Cardiac muscle cell (in vitro differentiated cells and primary cell): ENCODE results near the gene CSRNP3. TPM values are rescaled to one million over a fixed set of nuclear protein-coding genes. Genes with fewer than 3 reads are reported as not detected.
"Not testable (repeated sequence)": the region's sequence is repeated elsewhere in the genome, so short reads cannot be mapped to it uniquely, and the experiment has no call there.

Source experiments
- DNase-seq, 2 donors: peaks; one replicate each; pipeline versions ENCODE4 v3.0.0 to v3.0.0-alpha.2; 2010 to 2017; ENCODE audit warnings: low read depth in 1 of 2, low spot score in 1 of 2
- H3K27ac ChIP-seq: fragments of 200-600 bp; sonication (generic); 2 replicates; pipeline ENCODE4 v1.5.1; 2016
- H3K27me3 ChIP-seq: fragments of 200-600 bp; sonication (generic); 2 replicates; pipeline ENCODE4 v1.6.0; 2016; ENCODE audit warnings: control low read depth
- H3K36me3 ChIP-seq: fragments of 200-600 bp; sonication (generic); 2 replicates; pipeline ENCODE4 v1.5.1; 2016; ENCODE audit warnings: control low read depth
- H3K4me1 ChIP-seq: fragments of 200-600 bp; sonication (generic); 2 replicates; pipeline ENCODE4 v1.8.1; 2017; ENCODE audit warnings: low read depth, mild to moderate bottlenecking, mixed run types
- H3K4me3 ChIP-seq: fragments of 200-600 bp; sonication (generic); 2 replicates; pipeline ENCODE4 v1.5.1; 2016; ENCODE audit warnings: mild to moderate bottlenecking
- H3K9me3 ChIP-seq: fragments of 200-600 bp; sonication (generic); 2 replicates; pipeline ENCODE4 v1.5.1; 2017; ENCODE audit warnings: low read depth, mild to moderate bottlenecking, control low read depth
- CTCF ChIP-seq: IDR thresholded peaks from 2 replicates; pipeline ENCODE4 v1.5.1; 2012; ENCODE audit warnings: low read depth, mild to moderate bottlenecking, low read length
- polyA plus RNA-seq: library from polyadenylated mRNA; unstranded; fragments of >200 nt; fragmentation: Nextera tagmentation; extraction: Ambion mirVana; gene quantifications from 2 replicates; pipeline ENCODE4 v1.2.1, GENCODE V29; 2016
- total RNA-seq: library from RNA; depleted of rRNA; stranded (reverse); fragments of >200 nt; gene quantifications from 2 replicates; pipeline ENCODE4 v1.2.3, GENCODE V29; 2016

The CSRNP3 gene
- total and polyA plus RNA-seq, 2 experiments from 2014 or later = 11.5 to 13.8 TPM

DNA sequence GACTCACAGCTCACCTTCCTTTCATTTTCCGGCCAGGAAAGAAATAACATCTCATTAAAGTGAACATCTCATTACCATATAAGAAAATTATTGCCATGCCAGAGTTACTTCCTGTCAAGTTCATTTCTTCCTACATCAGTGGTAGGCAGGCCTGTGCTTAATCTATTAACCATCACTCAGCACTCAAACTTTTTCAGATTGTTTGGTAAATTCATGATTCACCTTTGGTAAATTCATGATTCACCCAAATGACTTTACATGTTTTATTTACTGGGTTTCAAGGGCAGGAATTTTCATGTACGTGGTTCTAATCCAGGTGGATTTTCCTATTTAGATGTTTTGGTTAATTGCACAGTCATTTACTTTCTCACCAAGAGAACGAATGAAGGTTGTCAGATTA lies 116.5 kb downstream of the CSRNP3 start:
- no peak overlapping the region for H3K27ac ChIP-seq
- no peaks in the 10 kb centered on the region for H3K36me3 ChIP-seq
- H3K4me1 ChIP-seq = no peaks in the 10 kb centered on the region
- H3K27me3 ChIP-seq = no peaks in the 10 kb centered on the region
- no peak overlapping the region for H3K4me3 ChIP-seq
- TF ChIP-seq CTCF = no peak
- no peak for DNase-seq
- no peaks in the 10 kb centered on the region for H3K9me3 ChIP-seq

- H3K9me3 ChIP-seq = no peaks in the 10 kb centered on the region
- no peaks in the 10 kb centered on the region for H3K27me3 ChIP-seq
- H3K36me3 ChIP-seq = no peaks in the 10 kb centered on the region
- no peaks in the 10 kb centered on the region for H3K4me1 ChIP-seq
- no peak for DNase-seq
- H3K27ac ChIP-seq = no peak overlapping the region
- TF ChIP-seq CTCF = no peak
- no peak overlapping the region for H3K4me3 ChIP-seq
Measured at GRCh38 chr2:165587335-165587938, 117.9 kb downstream of the CSRNP3 start.

DNA sequence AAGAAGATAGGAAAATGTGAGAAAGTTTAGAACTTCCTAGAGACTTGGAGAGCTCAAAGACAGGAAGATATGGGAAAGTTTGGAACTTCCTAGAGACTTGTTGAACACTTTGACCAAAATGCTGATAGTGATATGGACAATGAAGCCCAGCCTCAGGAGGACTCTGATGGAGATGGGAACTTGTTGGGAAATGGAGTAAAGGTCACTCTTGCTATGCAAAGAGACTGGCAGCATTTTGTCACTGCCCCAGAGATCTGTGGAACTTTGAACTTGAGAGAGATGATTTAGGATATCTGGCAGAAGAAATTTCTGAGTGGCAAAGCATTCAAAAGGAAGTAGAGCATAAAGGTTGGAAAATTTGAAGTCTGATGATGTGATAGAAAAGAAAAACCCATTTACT lies 121.5 kb downstream of the CSRNP3 start:
- not testable (repeated sequence) for H3K27ac ChIP-seq, H3K9me3 ChIP-seq, H3K27me3 ChIP-seq, H3K36me3 ChIP-seq, H3K4me3 ChIP-seq, DNase-seq, H3K4me1 ChIP-seq

- peaks cover 6% of the 10 kb centered on the region for H3K36me3 ChIP-seq
- H3K27me3 ChIP-seq = no peaks in the 10 kb centered on the region
- no peak overlapping the region for H3K4me3 ChIP-seq
- no peak overlapping the region for H3K27ac ChIP-seq
- TF ChIP-seq CTCF = no peak
- no peaks in the 10 kb centered on the region for H3K9me3 ChIP-seq
- no peak for DNase-seq
- H3K4me1 ChIP-seq = no peaks in the 10 kb centered on the region
Measured at GRCh38 chr2:165593081-165593480, 123.6 kb downstream of the CSRNP3 start.

- no peak for TF ChIP-seq CTCF
Measured at GRCh38 chr2:165594231-165594934, 124.9 kb downstream of the CSRNP3 start.

DNA sequence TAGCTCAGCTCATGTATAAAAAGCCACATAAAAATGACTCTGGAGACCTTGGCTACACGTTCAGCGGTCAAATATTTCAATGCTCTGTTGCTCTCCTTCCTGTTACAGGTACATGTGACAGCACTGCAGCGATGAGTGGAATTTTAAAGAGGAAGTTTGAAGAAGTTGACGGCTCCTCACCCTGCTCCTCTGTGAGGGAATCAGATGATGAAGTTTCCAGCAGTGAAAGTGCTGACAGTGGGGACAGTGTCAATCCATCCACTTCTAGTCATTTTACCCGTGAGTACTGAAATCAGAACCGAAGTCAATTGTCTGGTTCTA lies 125.4 kb downstream of the CSRNP3 start:
- DNase-seq = no peak
- Histone ChIP-seq H3K27ac (no peak overlapping the region), H3K36me3 (peaks cover 6% of the 10 kb centered on the region), H3K27me3 (no peaks in the 10 kb centered on the region), H3K4me1 (no peaks in the 10 kb centered on the region), H3K4me3 (no peak overlapping the region), H3K9me3 (no peaks in the 10 kb centered on the region)
- TF ChIP-seq CTCF = no peak

More at GRCh38 chr2:165594231-165594934, 124.9 kb downstream of the CSRNP3 start:
- no peak overlapping the region for H3K4me3 ChIP-seq
- no peaks in the 10 kb centered on the region for H3K27me3 ChIP-seq
- no peaks in the 10 kb centered on the region for H3K4me1 ChIP-seq
- no peaks in the 10 kb centered on the region for H3K9me3 ChIP-seq
- DNase-seq = no peak
- peaks cover 6% of the 10 kb centered on the region for H3K36me3 ChIP-seq
- H3K27ac ChIP-seq = no peak overlapping the region
